ENCODE measurements around the gene AGK.
"Not testable (repeated sequence)": the region's sequence is repeated elsewhere in the genome, so short reads cannot be mapped to it uniquely, and the experiment has no call there.

AGK gene

GRCh38 chr7:141557360-141557759 lies 6.2 kb downstream of the AGK start:
- DNase-seq = no peak

- DNase-seq = peak; percentile 42
Observed at GRCh38 chr7:141557831-141558531, 6.8 kb downstream of the AGK start.

- DNase-seq = peak; percentile 9
Observed at GRCh38 chr7:141558544-141559183, 7.5 kb downstream of the AGK start.

- DNase-seq = peak; percentile 64
Observed at GRCh38 chr7:141559961-141560360, 8.8 kb downstream of the AGK start.

GRCh38 chr7:141562036-141562435 lies 10.8 kb downstream of the AGK start:
- DNase-seq = no peak

- no peak for DNase-seq
Observed at GRCh38 chr7:141562543-141562942, 11.3 kb downstream of the AGK start.

- no peak for DNase-seq
Observed at GRCh38 chr7:141562972-141563371, 11.8 kb downstream of the AGK start.

- peak; percentile 80 for DNase-seq
Observed at GRCh38 chr7:141563956-141564623, 12.9 kb downstream of the AGK start.

- DNase-seq = no peak
Observed at GRCh38 chr7:141567432-141567831, 16.2 kb downstream of the AGK start.

GRCh38 chr7:141568227-141568626 lies 17.0 kb downstream of the AGK start:
- DNase-seq = no peak

GRCh38 chr7:141571059-141571458 lies 19.8 kb downstream of the AGK start:
- no peak for DNase-seq

- DNase-seq = no peak
Observed at GRCh38 chr7:141572175-141572574, 21.0 kb downstream of the AGK start.

GRCh38 chr7:141573511-141573910 lies 22.3 kb downstream of the AGK start:
- no peak for DNase-seq

- no peak for DNase-seq
Observed at GRCh38 chr7:141575164-141575563, 24.0 kb downstream of the AGK start.

- no peak for DNase-seq
Observed at GRCh38 chr7:141575654-141576448, 24.6 kb downstream of the AGK start.

- DNase-seq = no peak
Observed at GRCh38 chr7:141577043-141577839, 26.0 kb downstream of the AGK start.

- not testable (repeated sequence) for DNase-seq
Observed at GRCh38 chr7:141579953-141580352, 28.7 kb downstream of the AGK start.

GRCh38 chr7:141582063-141582462 lies 30.9 kb downstream of the AGK start:
- not testable (repeated sequence) for DNase-seq

GRCh38 chr7:141584935-141585334 lies 33.7 kb downstream of the AGK start:
- no peak for DNase-seq

- DNase-seq = peak; percentile 27
Observed at GRCh38 chr7:141585592-141586510, 34.6 kb downstream of the AGK start.

GRCh38 chr7:141586878-141587277 lies 35.7 kb downstream of the AGK start:
- DNase-seq = no peak

Measured in suppressor macrophage treated with lipopolysaccharide for 4 hours (primary cell).